Thoracic aorta (tissue), 2 donors: ENCODE measurements around the gene PGRMC2. TPM values are rescaled to one million over a fixed set of nuclear protein-coding genes. Genes with fewer than 3 reads are reported as not detected.

Source experiments
- ATAC-seq: fragments of 150-250 bp; one replicate; pipeline ENCODE4 v1.8.0; 2017; ENCODE audit warnings: low read depth; ENCODE audit not compliant: insufficient number of reproducible peaks, low FRiP score
- DNase-seq: peaks from one replicate; pipeline ENCODE4 v3.0.0-alpha.2; 2020; ENCODE audit warnings: low spot score
- H3K27ac ChIP-seq, 2 donors: fragments of 200-600 bp; sonication (generic); 1 replicate in 1 of 2; 2 replicates in 1 of 2; pipeline ENCODE4 v1.5.1; 2016; ENCODE audit warnings: mild to moderate bottlenecking in 2 of 2, moderate library complexity in 2 of 2
- H3K27me3 ChIP-seq: fragments of 200-600 bp; sonication (generic); replicated peaks from 2 replicates; pipeline ENCODE4 v1.6.0; 2016; ENCODE audit warnings: mild to moderate bottlenecking; ENCODE audit not compliant: insufficient read depth
- H3K36me3 ChIP-seq: fragments of 200-600 bp; sonication (generic); one replicate; pipeline ENCODE4 v1.5.1; 2016
- H3K4me1 ChIP-seq, 2 donors: fragments of 200-600 bp; sonication (generic); 1 replicate in 1 of 2; 2 replicates in 1 of 2; pipeline versions ENCODE4 v1.5.1 to v1.6.0; 2016; ENCODE audit warnings: low read depth in 2 of 2, mild to moderate bottlenecking in 1 of 2; ENCODE audit not compliant: control insufficient read depth in 1 of 2
- H3K4me3 ChIP-seq: fragments of 200-600 bp; sonication (generic); 2 replicates; pipeline ENCODE4 v1.5.1; 2016; ENCODE audit warnings: mild to moderate bottlenecking
- H3K9me3 ChIP-seq: fragments of 200-600 bp; sonication (generic); 2 replicates; pipeline ENCODE4 v1.5.1; 2016
- CTCF ChIP-seq: fragments of 200-600 bp; sonication (generic); IDR thresholded peaks from one replicate; pipeline ENCODE4 v1.5.1; 2019; ENCODE audit warnings: antibody characterized with exemption
- total RNA-seq, 2 donors: library from RNA; depleted of rRNA; stranded (reverse); fragments of >200 nt; gene quantifications; one replicate each; pipeline versions ENCODE4 v1.1.0 to v1.2.3, GENCODE V29; 2016

Gene PGRMC2
- total RNA-seq, 2 donors from 2014 or later = 26.9 to 70.1 TPM

DNA sequence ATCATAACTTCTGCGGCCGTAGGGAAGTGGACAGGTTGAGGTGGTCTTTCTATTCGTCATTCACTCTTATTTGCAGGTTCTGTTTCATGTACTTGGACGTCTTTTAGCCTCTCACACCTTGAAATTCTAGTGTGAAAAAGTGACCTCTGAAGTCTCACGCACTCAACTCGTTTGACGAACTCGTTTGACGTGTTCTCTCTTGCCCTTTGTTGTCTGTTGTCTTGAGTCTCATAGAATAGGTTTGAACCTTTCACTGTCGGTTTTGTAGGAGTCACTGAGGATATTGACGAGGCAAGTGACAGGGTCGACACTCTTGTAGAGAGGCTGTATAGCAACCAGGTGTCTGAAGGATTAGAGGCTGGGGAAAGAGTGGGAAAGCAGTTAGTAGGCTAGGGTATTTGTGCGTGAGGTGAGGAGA is 1.1 kb upstream of the PGRMC2 start:
- peak overlapping the region; percentile 87 to 93 for H3K27ac ChIP-seq
- ATAC-seq = no peak
- H3K9me3 ChIP-seq = no peaks in the 10 kb centered on the region

DNA sequence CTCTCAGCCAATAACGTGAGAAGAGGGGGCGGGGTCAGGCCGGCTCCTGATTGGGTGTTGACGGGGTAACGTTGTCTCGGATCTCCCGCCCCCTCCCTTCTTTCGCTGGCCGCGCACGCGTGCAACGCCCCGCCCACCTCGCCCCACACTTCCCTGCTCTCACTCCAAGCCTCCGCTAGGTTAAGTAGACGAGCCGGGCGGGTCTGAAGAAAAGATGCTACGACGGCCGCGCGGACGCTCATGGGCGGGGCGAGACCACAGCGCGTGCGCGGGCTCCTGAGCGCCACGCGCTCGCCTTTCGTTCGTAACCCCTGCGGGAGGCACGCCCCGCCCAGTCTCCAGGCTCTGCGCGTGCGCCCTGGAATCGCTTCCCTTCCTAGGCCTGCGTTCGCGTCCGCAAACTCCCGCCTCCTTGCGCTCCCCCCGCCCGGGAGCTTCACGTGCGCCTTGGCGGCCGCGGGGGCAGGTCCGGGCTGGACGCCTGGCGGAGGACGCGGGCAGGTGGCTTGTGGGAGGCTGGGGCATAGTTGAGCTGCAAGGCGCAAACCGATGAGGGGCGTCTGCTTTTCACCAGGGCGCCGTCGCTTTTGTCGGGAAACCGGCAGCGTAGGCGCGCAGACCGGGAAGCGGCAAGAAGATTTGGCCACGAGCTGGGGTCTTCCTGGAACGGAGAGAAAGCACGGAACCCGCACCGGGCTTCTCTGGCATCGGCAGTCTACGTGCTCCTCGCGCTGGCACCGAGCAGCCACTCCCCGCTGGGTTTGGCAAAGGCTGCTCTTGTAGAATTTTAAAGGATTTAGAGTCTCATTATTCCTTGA is 467 bp upstream of the PGRMC2 start:
- no peaks in the 10 kb centered on the region for H3K9me3 ChIP-seq
- DNase-seq = peak; percentile 99
- peak; percentile 50 for TF ChIP-seq CTCF
- peak; percentile 88 for ATAC-seq
- H3K27me3 ChIP-seq = no peaks in the 10 kb centered on the region
- H3K4me1 ChIP-seq = peaks cover 24 to 31% of the 10 kb centered on the region in 2 donors
- H3K4me3 ChIP-seq = peak overlapping the region; percentile 92
- H3K36me3 ChIP-seq = no peaks in the 10 kb centered on the region
- peak overlapping the region; percentile 87 to 93 for H3K27ac ChIP-seq

More for the DNA sequence above, 1.1 kb upstream of the PGRMC2 start:
- Histone ChIP-seq H3K36me3 (no peaks in the 10 kb centered on the region), H3K4me1 (peaks cover 24 to 31% of the 10 kb centered on the region in 2 donors), H3K4me3 (peak overlapping the region; percentile 92), H3K27me3 (no peaks in the 10 kb centered on the region)
- TF ChIP-seq CTCF = no peak
- no peak for DNase-seq

- Histone ChIP-seq H3K36me3 (no peaks in the 10 kb centered on the region), H3K4me1 (peaks cover 32 to 38% of the 10 kb centered on the region in 2 donors), H3K27ac (peak overlapping the region; percentile 87 to 93), H3K9me3 (no peaks in the 10 kb centered on the region), H3K27me3 (no peaks in the 10 kb centered on the region), H3K4me3 (peak overlapping the region; percentile 92)
- TF ChIP-seq CTCF = no peak
- no peak for ATAC-seq
- no peak for DNase-seq
Observed at GRCh38 chr4:128286474-128287058, 1.0 kb downstream of the PGRMC2 start.

DNA sequence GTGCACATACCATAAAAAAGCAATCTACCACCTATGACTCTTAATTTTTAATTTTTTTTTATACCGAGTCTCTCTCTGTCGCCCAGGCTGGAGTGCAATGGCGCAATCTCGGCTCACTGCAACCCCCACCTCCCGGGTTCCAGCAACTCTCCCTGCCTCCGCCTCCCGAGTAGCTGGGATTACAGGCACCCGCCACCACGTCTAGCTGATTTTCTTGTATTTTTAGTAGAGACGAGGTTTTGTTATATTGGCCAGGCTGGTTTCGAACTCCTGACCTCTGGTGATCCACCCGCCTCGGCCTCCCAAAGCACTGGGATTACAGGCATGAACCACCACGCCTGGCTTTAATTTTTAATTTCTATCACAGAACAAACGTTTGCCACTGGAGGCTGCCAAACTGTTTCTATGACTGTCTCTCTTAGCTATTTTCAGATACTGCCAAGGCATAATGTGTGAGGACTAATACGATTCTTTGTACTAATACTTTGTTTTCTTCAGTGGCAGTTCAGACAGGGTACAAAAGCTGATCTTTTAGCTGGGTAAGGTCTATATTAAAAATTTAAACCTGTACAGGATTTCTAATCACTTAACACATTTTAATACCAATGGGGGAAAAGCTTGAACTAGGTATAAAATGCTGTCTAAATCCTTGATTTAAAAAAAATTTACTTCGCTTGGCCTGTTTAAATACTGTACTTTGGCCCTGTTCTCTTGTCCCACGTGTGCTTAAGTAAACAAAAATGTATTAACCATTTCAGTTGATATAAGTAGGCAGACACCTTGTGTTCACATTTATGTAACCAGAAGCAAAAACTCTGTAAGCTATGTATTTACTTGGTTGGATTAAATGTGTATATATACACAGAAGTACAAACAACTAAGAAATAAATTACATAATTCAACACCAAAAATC is 2.3 kb downstream of the PGRMC2 start:
- peaks cover 36 to 45% of the 10 kb centered on the region in 2 donors for H3K4me1 ChIP-seq
- no peak for TF ChIP-seq CTCF
- ATAC-seq (no peak), DNase-seq (no peak)
- peak overlapping the region; percentile 92 for H3K4me3 ChIP-seq
- no peaks in the 10 kb centered on the region for H3K9me3 ChIP-seq
- peak overlapping the region; percentile 41 to 93 for H3K27ac ChIP-seq
- H3K36me3 ChIP-seq = no peaks in the 10 kb centered on the region
- no peaks in the 10 kb centered on the region for H3K27me3 ChIP-seq

GRCh38 chr4:128284317-128284716 is 3.3 kb downstream of the PGRMC2 start:
- H3K4me1 ChIP-seq = peaks cover 38 to 53% of the 10 kb centered on the region in 2 donors
- no peaks in the 10 kb centered on the region for H3K27me3 ChIP-seq
- no peaks in the 10 kb centered on the region for H3K9me3 ChIP-seq
- H3K27ac ChIP-seq = no peak overlapping the region
- no peak overlapping the region for H3K4me3 ChIP-seq
- no peak for TF ChIP-seq CTCF
- ATAC-seq (no peak), DNase-seq (no peak)
- no peaks in the 10 kb centered on the region for H3K36me3 ChIP-seq
